Spleen (tissue), 7 donors: ENCODE data around the gene HMGB3.

Experiments
- POLR2A ChIP-seq, 3 donors: fragments of 450-650 bp; IDR thresholded peaks; one replicate each; pipeline ENCODE4 v1.5.1; 2017; ENCODE audit warnings: antibody characterized with exemption in 3 of 3, mild to moderate bottlenecking in 1 of 3
- POLR2AphosphoS5 ChIP-seq, 3 donors: sonication (generic); formaldehyde crosslinking; IDR thresholded peaks; one replicate each; pipeline ENCODE4 v1.5.1; 2017; ENCODE audit warnings: antibody characterized with exemption in 3 of 3
- TF ChIP-seq, protein P1 (sequence below), 11 experiments: fragments of 200-600 bp in 7 of 11; fragments of 450-650 bp in 4 of 11; sonication (generic) in 4 of 11; IDR thresholded peaks in 8 of 11; conservative IDR thresholded peaks in 3 of 11; 1 replicate in 7 of 11; 2 replicates in 4 of 11; pipeline versions ENCODE4 v1.4.0 to v1.8.0; 2016 to 2021; ENCODE audit warnings: antibody characterized with exemption in 11 of 11, inconsistent platforms in 4 of 11, mild to moderate bottlenecking in 1 of 11
- donor health status: DM: no; HTN: no; CAD: no; lungs with moderate emphysema.
- donor health status: DM: no; HTN: no; CAD: no.
- donor health status: DM: no; HTN: no; CAD: no.

DNA sequence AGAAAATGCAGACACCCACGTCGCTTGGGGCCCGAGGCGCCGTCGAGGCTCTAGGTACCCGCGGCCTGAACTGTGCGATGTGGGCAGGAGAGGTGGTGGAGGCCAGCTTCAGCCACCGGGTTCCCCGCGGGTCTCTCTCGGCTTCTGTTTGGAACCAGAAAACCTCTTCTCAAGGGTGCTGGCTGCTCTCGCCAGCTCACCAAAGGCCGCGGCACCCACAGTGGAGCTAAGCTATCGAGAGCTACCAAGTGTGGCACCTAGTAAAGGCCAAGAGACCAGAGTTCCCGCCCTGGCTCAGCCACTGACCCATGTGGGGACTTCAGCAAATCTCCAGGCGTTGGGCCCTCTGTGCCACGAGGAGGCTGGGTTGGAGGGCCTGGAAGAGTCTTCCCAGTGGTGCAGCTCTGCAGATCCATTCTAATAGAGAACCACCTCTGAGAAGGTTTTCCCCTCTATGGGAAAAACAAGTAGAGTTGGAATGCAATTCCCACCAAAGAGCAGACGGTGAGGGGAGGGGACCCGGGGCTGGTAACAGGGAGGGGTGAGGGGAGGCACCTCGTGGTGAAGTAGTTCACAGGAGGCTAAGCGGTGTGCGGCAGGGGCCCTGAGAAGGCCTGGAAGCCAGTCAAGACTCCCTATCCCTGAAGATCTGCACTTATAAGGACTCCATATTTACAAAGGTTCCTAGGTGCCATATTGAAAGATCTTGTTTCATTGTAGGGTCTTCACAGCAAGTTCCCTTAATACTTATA, 5.5 kb upstream of the HMGB3 start:
- TF ChIP-seq, protein P1, sequence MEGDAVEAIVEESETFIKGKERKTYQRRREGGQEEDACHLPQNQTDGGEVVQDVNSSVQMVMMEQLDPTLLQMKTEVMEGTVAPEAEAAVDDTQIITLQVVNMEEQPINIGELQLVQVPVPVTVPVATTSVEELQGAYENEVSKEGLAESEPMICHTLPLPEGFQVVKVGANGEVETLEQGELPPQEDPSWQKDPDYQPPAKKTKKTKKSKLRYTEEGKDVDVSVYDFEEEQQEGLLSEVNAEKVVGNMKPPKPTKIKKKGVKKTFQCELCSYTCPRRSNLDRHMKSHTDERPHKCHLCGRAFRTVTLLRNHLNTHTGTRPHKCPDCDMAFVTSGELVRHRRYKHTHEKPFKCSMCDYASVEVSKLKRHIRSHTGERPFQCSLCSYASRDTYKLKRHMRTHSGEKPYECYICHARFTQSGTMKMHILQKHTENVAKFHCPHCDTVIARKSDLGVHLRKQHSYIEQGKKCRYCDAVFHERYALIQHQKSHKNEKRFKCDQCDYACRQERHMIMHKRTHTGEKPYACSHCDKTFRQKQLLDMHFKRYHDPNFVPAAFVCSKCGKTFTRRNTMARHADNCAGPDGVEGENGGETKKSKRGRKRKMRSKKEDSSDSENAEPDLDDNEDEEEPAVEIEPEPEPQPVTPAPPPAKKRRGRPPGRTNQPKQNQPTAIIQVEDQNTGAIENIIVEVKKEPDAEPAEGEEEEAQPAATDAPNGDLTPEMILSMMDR (IDR thresholded peaks at IDR 0.05 in 8 of 11, conservative IDR thresholded peaks at IDR 0.05 in 3 of 11), result no peak
- TF ChIP-seq POLR2AphosphoS5 (IDR thresholded peaks at IDR 0.05), result no peak
- no peak for TF ChIP-seq POLR2A (IDR thresholded peaks at IDR 0.05)
